ENCODE measurements around the gene RAB27B.

DNA sequence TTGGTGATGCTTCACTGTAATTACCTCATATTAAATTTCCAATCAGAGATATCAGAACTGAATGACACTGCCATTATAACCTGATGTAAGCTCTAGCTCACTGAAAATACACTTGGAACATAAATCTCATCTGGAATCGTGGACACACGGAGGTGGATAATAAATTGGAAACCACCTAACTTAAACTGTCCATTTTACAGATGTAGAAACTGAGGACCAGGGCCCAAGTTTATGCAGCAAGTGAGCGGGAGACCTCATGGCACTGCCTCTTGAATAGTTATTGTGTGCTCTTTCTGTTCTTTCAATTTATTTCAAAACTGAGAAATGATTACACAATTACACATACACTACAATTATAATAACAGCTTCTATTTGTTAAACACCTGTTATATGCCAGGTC is 110.2 kb downstream of the RAB27B start:
- TF ChIP-seq SRF (IDR thresholded peaks at IDR 0.05; ENCODE audit: low read depth in 2 of 2, low read length in 2 of 2) (no peak), EZH2 (IDR thresholded peaks at IDR 0.05; ENCODE audit: borderline replicate concordance, control insufficient read depth, low read depth, low read length) (no peak), PML (IDR thresholded peaks at IDR 0.05; ENCODE audit: low read length) (no peak)
- TF ChIP-seq, protein P1, sequence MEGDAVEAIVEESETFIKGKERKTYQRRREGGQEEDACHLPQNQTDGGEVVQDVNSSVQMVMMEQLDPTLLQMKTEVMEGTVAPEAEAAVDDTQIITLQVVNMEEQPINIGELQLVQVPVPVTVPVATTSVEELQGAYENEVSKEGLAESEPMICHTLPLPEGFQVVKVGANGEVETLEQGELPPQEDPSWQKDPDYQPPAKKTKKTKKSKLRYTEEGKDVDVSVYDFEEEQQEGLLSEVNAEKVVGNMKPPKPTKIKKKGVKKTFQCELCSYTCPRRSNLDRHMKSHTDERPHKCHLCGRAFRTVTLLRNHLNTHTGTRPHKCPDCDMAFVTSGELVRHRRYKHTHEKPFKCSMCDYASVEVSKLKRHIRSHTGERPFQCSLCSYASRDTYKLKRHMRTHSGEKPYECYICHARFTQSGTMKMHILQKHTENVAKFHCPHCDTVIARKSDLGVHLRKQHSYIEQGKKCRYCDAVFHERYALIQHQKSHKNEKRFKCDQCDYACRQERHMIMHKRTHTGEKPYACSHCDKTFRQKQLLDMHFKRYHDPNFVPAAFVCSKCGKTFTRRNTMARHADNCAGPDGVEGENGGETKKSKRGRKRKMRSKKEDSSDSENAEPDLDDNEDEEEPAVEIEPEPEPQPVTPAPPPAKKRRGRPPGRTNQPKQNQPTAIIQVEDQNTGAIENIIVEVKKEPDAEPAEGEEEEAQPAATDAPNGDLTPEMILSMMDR (IDR thresholded peaks at IDR 0.05 in 2 of 3, conservative IDR thresholded peaks at IDR 0.05 in 1 of 3; ENCODE audit: control insufficient read depth in 2 of 3, extremely low read depth in 1 of 3, insufficient read depth in 1 of 3, low read depth in 3 of 3, low read length in 3 of 3): no peak
- TF ChIP-seq, protein P2, sequence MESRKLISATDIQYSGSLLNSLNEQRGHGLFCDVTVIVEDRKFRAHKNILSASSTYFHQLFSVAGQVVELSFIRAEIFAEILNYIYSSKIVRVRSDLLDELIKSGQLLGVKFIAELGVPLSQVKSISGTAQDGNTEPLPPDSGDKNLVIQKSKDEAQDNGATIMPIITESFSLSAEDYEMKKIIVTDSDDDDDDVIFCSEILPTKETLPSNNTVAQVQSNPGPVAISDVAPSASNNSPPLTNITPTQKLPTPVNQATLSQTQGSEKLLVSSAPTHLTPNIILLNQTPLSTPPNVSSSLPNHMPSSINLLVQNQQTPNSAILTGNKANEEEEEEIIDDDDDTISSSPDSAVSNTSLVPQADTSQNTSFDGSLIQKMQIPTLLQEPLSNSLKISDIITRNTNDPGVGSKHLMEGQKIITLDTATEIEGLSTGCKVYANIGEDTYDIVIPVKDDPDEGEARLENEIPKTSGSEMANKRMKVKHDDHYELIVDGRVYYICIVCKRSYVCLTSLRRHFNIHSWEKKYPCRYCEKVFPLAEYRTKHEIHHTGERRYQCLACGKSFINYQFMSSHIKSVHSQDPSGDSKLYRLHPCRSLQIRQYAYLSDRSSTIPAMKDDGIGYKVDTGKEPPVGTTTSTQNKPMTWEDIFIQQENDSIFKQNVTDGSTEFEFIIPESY (IDR thresholded peaks at IDR 0.05): no peak
- TF ChIP-seq, protein P3, sequence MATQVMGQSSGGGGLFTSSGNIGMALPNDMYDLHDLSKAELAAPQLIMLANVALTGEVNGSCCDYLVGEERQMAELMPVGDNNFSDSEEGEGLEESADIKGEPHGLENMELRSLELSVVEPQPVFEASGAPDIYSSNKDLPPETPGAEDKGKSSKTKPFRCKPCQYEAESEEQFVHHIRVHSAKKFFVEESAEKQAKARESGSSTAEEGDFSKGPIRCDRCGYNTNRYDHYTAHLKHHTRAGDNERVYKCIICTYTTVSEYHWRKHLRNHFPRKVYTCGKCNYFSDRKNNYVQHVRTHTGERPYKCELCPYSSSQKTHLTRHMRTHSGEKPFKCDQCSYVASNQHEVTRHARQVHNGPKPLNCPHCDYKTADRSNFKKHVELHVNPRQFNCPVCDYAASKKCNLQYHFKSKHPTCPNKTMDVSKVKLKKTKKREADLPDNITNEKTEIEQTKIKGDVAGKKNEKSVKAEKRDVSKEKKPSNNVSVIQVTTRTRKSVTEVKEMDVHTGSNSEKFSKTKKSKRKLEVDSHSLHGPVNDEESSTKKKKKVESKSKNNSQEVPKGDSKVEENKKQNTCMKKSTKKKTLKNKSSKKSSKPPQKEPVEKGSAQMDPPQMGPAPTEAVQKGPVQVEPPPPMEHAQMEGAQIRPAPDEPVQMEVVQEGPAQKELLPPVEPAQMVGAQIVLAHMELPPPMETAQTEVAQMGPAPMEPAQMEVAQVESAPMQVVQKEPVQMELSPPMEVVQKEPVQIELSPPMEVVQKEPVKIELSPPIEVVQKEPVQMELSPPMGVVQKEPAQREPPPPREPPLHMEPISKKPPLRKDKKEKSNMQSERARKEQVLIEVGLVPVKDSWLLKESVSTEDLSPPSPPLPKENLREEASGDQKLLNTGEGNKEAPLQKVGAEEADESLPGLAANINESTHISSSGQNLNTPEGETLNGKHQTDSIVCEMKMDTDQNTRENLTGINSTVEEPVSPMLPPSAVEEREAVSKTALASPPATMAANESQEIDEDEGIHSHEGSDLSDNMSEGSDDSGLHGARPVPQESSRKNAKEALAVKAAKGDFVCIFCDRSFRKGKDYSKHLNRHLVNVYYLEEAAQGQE (IDR thresholded peaks at IDR 0.05; ENCODE audit: low read depth, low read length): no peak
- TF ChIP-seq, protein P4, sequence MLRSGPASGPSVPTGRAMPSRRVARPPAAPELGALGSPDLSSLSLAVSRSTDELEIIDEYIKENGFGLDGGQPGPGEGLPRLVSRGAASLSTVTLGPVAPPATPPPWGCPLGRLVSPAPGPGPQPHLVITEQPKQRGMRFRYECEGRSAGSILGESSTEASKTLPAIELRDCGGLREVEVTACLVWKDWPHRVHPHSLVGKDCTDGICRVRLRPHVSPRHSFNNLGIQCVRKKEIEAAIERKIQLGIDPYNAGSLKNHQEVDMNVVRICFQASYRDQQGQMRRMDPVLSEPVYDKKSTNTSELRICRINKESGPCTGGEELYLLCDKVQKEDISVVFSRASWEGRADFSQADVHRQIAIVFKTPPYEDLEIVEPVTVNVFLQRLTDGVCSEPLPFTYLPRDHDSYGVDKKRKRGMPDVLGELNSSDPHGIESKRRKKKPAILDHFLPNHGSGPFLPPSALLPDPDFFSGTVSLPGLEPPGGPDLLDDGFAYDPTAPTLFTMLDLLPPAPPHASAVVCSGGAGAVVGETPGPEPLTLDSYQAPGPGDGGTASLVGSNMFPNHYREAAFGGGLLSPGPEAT (IDR thresholded peaks at IDR 0.05; ENCODE audit: low read depth): no peak
